A549 (cell line): ENCODE data around the gene PDE1C.
A peak's percentile ranks its signal among the peaks of the same experiment; 100 is the strongest.

Experiments used
- JUNB ChIP-seq: fragments of >200 bp; sonication (Bioruptor Twin); formaldehyde crosslinking; IDR thresholded peaks from 2 replicates; pipeline ENCODE4 v1.6.1; 2016
- MYC ChIP-seq: IDR thresholded peaks from 2 replicates; pipeline ENCODE4 v1.6.1; 2012; ENCODE audit warnings: mild to moderate bottlenecking, inconsistent platforms, low read length, improper control_type of control experiment, borderline replicate concordance
- RFX5 ChIP-seq: fragments of 450-650 bp; IDR thresholded peaks from 2 replicates; pipeline ENCODE4 v1.7.1; 2014; ENCODE audit warnings: antibody characterized with exemption, mild to moderate bottlenecking, moderate library complexity
- TP53 ChIP-seq: fragments of 250-450 bp; sonication (Bioruptor Pico); IDR thresholded peaks from 2 replicates; pipeline ENCODE4 v1.5.0; 2021; ENCODE audit warnings: mild to moderate bottlenecking, moderate library complexity
- TF ChIP-seq, protein P1 (sequence below): fragments of 450-650 bp; IDR thresholded peaks from 2 replicates; pipeline ENCODE4 v1.6.1; 2014; ENCODE audit warnings: antibody characterized with exemption

DNA sequence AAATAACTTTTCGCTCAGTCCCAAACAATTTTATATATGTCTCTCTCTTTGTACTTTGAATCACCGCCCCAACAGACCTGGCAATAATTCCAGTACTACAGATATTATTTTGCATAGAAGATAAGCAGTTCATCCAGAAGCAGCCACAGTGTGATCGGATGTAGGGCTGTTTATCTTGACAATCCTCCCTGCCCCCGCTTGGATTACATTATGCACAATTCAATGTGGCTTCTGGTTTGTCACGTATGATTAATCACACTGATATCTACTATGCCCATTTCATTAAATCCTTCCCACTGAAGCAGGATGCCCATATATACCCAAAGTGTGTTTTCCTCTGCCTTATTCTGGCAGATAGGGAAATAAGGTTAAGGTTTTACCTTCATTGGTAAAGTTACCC is 115.2 kb downstream of the PDE1C start:
- TF ChIP-seq RFX5 (no peak), TP53 (CRISPR knock-in tag) (no peak), JUNB (peak; percentile 40; the same call in 1 of the 2 replicates), MYC (no peak)
- TF ChIP-seq, protein P1, sequence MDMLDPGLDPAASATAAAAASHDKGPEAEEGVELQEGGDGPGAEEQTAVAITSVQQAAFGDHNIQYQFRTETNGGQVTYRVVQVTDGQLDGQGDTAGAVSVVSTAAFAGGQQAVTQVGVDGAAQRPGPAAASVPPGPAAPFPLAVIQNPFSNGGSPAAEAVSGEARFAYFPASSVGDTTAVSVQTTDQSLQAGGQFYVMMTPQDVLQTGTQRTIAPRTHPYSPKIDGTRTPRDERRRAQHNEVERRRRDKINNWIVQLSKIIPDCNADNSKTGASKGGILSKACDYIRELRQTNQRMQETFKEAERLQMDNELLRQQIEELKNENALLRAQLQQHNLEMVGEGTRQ: no peak
